NCI-H2171 (cell line): Measurements from ENCODE around the gene EYS.

Experiments
- DNase-seq: peaks from one replicate; lab custom pipeline; 2025; lab: John Stamatoyannopoulos, UW

EYS gene

DNA sequence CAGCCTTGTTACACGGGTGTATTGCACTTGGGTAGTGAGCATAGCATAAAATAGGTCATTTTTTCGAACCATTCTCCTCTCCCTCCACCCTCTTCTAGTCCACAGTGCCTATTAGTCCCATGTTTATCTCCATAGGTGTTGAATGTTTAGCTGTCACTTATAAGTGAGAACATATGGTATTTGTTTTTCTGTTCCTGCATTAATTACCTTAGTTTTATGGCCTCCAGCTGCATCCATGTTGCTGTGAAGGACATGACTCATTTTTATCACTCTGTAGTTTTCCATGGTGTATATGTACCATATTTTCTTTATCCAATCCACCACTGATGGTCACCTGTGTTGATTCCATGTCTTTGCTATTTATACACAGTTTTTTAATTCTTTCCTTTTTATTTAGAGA lies 889.5 kb downstream of the EYS start:
- peak; percentile 41 for DNase-seq

DNA sequence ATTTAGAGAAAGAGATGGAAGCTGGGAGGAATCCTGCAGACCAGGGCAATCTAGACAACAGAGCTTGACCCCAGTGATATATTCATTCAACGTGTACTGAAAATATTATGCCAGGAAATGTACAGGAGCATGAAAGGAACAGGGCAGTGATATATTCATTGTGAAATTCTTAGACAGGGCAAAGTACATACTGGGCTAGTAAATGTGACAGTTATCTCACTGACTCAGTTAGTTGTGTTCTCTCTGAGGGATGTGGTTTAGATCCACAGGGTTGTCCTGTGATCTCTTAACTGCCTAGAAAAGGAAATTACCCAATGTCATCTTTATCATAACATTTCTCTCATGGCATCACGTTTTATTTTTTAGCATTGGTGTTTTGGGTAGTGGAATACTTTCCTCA lies 891.3 kb downstream of the EYS start:
- no peak for DNase-seq

DNA sequence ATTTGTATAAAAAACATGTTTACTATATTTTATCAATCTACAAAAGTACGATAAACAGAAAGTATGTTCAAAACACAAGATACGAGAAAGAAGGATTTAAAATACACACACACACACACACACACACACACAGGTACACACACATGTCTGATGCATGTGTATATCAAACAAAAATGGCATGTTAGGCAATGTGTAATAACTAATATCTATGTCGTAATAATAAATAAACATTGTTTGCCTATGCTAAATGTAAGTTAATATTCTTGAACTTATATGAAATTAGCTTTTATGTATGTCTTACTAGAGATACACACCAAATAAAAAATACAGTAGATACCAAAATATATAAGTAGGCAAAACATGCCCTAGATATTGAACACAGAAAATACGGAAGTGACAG lies 894.9 kb downstream of the EYS start:
- no peak for DNase-seq

DNA sequence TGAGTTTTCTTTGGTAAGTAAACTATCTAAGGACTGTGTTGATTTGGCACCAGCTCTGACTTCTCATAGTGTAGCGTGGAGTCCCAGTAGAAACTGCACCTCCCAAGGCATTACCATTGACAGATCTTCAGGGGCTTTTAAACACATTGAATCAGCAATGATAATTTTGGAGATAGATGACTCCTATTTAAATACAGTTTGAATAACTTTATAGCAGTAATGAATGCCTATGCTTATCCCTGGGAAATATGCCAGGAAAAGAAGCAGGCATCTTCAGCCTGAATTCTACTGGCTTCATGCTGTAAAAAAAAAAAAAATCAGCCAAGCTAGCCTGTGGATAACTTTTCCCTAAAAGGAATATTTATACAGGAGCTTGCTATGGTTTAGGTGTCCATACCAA lies 895.9 kb downstream of the EYS start:
- no peak for DNase-seq

DNA sequence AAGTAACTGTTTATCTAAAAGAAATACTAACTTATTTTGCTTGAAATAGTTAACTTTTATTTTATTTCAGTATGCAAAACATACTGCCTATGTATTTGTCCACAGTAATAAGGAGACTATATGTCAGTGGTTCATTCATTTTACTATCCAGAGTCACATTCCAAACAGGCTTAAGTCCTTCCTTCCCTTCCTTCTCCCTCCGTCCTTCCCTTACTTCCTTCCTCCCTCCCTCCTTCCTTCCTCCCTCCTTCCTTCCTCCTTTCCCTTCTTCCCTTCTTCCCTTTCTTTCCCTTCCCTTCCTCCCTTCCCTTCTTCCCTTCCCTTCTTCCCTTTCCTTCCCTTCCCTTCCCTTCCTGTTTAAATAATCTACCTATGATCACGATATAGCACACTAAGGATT lies 899.2 kb downstream of the EYS start:
- no peak for DNase-seq

DNA sequence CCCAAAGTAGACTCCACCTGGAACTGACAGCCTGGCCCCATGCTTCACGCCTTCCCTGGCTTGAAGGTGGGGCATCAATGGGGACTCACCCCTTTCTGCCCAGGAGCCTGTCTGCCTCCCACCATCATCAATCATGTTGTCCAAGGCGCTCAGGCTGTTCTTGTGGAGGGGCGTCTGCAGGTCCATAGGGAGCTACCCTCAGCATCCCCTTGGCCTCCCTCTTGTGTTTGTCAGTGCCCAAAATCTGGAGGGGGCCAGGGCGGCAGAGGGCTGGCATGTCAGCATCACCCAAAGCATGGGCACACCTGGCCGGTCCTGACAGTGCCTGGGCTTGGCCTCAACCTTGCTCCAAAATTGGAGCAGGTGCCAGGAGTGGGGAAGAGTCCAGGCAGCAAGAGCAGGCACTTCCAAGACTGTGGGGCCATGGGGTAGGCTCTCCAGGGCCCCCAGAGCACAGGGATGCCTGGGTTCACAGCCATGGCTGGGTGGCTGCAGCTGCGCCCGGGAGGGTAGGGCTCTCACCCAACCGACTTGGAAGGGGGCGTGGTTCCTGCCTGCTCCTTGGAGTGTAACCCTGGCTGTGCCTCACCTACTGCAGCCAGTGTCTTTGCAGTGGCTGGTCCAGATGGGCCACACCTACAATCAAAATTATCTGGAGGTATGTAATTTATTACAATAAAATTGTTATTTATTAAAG lies 903.4 kb downstream of the EYS start:
- DNase-seq, result no peak

DNA sequence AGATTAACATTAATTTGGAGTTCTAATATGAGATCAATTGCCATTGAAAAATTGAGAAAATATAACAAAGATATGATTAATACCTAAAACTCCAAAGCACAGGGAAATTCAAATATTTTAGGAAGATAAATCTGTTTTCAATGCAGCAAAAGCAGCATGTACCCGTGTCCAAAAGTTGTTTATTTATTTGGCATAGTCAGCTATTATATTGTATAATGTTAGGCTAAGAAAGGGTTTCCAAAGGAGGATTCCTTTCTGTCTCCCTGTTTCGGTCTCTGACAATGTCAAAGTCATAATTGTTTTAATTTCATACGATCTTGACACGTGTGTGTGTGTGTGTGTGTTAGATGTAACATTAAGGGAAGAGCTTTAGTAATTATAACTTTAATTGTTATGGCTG lies 914.5 kb downstream of the EYS start:
- DNase-seq, result no peak

DNA sequence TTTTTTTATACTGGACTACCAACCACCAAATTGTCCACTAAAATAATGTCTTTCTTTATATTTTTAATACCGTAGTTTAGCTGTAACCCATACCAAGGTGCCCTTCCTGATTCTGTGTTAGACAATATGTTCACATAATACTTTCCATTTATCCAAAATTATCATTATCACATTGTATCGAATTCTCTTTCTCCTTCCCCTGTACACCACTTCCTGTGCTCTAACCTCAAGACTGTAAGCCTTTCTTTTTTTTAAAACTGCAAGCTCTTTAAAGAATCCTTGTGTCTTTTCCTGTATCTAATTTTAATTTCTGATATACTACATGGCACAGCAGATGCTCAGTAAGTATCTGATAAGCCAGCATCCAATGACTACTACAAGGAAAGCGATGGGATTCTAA lies 917.5 kb downstream of the EYS start:
- no peak for DNase-seq

DNA sequence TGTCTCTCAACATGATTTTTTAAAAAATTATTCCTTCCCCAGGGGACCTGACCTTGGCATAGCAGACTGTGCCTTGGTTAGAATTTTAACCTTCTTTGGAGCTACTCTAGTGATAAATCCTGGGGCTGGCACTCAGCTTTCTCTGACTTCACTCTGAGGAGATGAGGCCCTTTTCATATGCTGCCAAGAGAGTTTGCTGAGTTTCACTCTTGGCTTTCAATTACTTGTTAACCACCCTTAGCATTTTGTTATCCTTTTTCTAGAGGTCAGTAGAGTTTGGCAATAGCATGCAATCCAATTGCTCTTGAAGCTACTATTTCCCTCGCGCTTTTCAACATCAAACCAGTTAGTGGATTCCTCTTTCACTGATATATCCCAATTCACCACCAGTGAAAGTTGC lies 920.3 kb downstream of the EYS start:
- no peak for DNase-seq

DNA sequence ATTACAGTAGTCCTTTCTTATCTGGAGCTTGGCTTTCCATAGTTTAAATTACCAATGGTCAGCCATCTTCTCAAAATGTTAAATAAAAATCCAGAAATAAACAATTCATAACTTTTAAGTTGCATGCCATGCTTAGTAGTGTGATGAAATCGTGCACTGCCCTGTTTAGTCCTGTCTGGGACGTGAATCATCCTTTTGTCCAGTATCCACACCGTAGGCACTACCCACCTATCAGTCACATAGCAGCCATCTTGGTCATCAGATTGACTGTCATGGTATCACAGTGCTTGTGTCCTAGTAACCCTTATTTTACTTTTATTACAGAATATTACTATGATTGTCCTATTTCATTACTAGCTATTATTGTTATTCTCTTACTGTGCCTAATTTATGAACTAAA lies 924.1 kb downstream of the EYS start:
- DNase-seq, result no peak

DNA sequence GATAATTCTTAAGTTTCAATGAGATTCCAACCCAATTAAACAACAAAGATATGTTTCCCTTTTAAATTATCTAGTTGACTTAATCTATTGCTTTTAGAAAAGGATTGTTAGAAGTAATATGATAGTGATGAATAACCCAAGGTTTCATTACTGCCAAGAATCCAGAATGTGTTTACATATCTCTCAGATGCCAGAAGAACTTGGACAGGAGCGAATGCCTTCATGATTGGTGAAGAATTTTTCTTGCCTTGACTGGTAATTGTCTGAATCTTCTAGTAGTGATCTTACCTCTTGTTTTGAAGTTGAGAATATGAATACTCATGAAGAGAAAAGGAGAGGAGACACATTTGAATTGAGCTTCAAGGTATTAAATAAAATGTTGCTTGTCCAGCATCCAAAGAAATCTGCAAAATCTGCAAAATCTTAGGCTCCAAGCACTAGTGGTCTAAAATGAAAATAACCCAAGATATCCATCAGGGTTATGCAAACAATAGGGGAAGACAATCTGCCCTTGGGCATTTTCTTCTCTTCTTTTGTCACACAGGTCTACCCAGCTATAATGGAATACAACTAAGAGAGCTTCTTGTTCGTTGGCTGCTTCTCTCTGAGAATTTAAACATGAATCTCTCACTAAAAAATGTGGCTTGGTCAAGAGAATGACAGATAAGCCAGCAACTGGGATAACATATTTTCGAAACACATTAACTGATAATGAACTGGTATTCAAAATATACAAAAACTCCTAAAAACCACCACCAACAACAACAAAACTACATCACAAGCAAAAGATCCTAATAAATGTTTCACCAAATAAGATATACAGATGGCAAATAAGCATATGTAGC lies 928.9 kb downstream of the EYS start:
- no peak for DNase-seq

DNA sequence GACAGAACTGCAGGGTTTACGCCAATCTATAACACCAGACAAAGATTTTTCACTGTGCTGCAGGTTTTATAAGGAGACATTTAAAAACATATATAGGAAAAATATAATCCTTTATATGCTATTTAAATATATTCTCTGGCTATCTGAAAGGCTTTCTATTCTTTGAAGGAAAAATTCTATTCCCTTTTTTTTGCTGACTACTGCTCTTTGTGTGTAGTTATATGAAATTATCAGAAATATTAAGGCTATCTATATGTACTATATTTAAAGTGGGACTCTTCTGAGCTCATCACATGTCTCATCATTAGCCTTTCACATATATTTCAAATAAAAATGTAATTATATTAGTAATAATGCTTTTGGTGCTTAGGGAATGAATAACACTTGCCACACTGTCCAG lies 930.7 kb downstream of the EYS start:
- DNase-seq, result no peak

DNA sequence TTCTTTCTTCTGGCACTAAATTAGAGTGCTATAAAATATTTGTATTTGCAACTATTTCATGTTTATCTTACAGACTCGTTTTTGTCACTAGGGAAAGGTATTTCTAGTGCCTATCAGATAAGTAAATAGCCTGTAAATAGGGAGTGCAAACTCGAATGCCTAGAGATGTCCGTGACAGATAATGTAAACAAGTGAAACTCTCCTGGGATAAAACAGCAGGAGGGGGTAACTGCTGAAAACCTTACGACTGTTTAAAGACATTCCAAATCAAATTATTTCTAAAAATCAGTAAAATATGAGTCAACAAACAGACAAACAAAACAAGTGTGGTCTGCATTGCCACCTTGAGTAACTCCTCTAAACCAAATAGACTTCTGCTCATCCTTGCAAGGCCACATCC lies 932.1 kb downstream of the EYS start:
- DNase-seq, result no peak

DNA sequence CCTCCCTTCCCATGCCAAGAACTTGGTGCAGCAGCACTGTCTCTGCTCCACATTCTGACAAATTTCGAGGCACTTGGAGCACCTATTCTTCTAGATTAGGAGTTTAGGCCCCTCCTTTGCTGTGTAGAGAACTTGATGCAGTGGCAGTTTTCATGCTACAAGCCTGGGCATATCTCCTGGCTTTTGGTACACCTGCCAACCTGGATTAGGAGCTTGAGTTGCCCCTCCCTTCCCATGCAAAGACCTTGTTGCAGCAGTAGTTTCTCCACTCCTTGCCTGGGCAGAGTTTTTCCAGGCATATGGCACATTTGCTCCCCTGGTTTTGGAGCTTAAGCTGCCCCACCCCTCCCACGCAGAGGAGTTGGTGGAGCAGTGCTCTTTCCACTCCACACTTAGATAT lies 956.1 kb downstream of the EYS start:
- DNase-seq, result peak; percentile 44

DNA sequence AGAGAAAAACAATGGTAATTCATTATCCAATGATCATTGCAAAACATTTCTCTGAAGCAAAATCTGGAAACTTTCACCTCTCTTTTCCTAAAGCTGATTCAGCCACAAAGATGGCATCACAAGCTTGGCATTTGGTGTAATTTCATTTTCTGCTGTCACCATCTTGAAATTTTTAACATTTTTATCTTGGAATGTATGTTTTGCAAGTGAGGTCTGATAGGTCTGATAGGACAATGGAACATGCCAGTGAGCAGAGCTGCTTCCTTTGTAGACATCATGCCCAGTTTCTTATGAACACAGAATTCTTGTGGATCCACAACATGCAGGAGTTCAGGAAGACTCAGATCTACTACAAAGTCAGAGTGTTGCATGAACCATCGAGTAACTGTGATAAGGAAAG lies 969.6 kb downstream of the EYS start:
- no peak for DNase-seq

DNA sequence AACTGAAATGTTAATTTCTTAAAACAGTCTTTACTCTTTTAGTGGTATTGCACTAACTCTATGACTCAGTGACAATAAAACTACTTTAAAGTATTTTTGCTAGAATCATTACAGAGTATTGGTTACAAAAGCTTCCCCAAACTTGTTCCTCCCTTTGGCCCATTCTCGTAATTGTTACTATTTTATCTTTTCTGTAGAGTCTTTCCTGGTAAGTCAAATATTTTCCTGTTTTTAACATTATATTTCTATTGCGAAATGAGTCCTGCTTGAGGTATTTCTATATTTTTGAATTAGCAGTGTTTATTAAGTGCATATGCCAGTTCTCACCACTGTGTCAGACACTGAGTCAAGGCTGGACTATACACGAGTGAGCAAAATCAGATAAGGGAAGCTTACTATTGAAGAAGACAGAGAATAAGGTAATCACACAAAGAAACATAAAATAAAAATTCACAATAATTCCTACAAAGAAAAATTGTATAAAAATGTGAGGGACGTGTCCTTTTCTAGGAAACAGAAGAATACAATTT lies 970.5 kb downstream of the EYS start:
- DNase-seq, result no peak

DNA sequence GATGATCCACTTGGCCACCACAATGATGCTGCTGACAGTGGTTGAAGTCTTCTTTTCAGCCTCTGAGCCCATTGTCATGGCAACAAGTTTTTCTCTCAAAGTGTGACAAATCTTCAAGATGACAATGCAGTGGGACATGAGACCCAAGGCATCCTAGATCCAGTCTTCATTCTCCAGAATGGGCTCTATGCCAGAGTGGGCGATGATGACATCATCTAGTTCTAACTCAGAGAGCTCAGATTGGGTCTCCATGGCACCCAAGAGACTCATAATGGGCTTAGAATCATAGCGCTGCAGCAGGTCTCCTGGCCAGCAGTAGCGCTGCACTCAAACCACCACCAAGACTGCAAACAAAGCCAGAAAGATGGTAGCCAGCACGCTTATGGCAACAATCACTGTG lies 973.6 kb downstream of the EYS start:
- DNase-seq, result no peak

DNA sequence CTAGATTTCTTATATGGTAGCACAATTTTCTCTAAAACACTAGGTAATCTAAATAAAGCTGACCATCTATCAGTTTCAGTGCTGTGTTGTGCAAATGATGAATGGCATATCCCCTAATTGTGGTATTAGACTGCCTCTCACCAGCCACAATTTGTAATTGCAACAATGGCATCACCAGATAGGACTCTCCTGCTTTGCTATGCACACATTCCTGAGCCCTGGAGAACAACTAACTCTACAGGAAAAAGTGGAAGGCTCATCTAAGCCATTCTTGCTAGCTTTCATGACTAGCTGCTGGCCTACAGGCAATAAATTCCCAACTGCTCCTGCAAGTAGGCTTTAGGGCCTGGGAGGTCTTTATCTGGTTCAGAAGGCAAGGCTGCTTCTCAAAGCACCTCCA lies 974.1 kb downstream of the EYS start:
- DNase-seq, result no peak

DNA sequence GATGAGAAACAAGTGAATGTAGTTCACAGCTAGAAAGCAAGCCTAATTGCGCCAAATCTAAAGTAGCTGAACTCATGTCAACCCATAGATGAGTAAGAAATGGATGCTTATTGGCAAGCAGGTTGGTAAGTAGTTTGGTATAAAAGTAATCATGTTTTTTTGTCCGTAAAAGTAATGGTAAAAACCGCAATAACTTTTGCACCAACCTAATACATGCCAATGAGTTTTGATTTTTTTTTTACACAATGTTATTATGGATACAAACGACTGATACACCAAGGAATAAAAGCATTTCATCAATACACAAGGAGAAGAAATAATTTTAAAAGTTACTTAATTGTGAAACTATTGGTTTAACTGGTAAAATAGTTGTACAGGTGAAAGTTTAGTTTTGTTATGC lies 977.5 kb downstream of the EYS start:
- DNase-seq, result no peak

DNA sequence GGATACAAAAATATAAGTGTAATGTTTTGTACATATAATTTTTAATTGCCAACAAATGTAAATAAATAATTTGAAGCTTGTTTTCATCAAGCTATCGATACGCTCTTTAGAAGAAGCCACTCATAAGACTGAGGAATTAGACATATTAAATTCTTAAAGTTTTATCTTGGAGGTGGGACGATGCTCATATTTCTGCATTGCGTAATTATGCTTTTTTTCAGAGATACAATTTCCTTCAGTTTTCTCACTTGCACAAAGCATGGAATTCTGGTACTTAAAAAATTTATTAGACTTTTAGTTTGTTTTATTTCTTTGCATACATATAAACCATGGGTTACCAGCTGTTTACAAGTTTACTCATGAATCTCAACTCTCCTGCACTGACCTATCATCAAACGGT lies 980.0 kb downstream of the EYS start:
- no peak for DNase-seq

DNA sequence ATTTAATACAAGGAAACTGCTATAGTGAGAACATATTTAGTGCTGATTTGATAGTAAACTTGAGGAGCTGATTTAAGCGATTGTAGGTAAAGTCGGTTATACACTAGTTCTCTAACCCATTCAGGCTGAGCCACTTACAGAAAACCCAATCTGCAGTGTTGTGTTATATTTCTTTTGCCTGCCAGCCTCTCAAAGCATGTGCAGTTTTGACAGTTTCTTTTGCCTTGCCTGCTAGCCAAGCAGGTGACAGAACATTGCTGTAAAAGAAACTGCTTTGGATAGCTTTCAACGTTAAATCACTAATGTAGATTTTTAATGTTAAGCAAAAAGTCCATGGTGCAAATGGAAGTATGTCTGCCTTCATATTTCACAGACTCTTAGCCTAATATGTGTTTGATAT lies 982.9 kb downstream of the EYS start:
- DNase-seq, result no peak

DNA sequence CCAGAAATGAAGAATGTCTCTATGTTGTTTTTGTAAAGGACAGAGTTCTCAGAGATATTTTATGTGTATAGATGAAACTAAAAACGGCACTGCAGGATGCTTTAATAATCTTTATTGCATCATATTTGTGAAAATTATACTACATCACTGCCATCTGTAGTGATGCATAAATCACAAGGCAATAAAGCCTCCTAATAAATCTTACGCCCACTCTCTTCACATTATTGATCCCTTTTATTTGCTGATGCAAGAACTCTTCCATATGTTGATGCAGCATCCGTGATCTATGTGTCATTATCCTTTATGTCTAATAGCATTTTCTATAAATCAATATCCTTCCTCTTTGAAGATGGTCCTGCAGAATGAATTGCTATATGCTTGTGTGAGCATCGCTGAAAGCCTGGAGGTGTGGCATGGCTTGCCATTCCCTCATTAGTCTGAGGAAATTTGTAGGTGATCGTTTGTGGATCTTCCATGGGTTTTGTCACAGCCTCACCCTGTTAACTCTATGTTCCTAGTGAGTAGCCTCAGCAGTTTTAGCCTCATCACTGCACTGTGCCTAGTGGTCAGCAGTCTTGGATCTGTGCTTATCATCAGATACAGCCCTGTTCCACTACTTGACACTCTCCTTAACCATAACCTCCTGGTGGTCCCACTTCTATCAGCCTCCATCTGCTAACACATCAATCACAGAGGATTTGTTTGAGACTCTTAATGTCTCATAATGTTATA lies 983.5 kb downstream of the EYS start:
- no peak for DNase-seq

DNA sequence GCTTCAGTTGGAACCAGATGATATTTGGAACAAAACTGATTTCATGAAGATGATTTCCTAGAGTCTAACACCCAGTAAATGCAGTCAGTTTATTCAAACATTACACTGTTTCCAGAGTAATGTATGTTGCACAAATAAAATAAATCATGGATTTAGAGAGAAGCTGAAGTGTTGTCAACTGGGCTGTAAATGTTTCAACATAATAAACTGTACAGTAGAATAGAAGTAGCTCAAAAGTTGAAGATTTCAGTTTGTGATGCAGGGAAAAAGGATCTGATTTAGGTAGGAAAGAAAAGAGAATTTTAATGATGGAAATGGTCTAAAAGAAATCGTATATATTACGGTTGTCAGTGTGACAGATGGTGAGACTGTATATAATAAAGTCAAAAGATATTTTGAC lies 985.2 kb downstream of the EYS start:
- no peak for DNase-seq
